Stimulated activated CD4-positive, alpha-beta T cell treated with anti-CD3 and anti-CD28 coated beads, TNF-alpha, amount 100 ng/mL, for 4 hours (primary cell): ENCODE data around the gene MMS19.
"Not testable (repeated sequence)": the region's sequence is repeated elsewhere in the genome, so short reads cannot be mapped to it uniquely, and the experiment has no call there.

Experiments used
- DNase-seq, 3 experiments: peaks; one replicate each; pipeline ENCODE4 v3.0.0-alpha.2; 2020; ENCODE audit warnings: low read depth in 3 of 3

MMS19 gene

GRCh38 chr10:97498076-97498840 lies at the start of gene MMS19:
Gene MMS19, minus strand, starts transcription at chr10:97498422. Its CDS starts 38 bp downstream, at chr10:97498384.
- DNase-seq, result peak; percentile 99 to 100 (median 100)

DNA sequence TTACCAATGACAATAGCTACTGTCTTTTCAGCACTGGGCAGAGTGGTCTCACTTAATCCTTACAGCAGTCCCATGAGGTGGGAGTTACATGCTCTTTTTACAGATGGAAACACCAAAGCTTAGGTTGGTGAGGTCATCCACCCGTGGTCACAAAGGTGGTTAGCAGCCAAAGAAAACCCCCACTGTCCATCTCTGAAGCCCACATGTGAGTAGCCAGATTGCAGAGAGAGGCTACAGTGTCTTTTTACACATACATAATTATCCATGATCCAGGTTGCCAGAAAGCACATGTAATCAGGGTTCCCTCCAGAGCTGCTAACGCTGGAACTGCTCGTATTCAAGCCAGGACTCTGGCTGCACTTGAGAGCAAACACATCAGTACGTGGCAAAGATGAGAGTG lies 49.7 kb upstream of the MMS19 start:
- DNase-seq, result no peak

GRCh38 chr10:97547271-97547600 lies 49.0 kb upstream of the MMS19 start:
- no peak for DNase-seq

- no peak for DNase-seq
Measured at GRCh38 chr10:97546456-97547270, 48.4 kb upstream of the MMS19 start.

GRCh38 chr10:97543025-97543546 lies 44.9 kb upstream of the MMS19 start:
- peak; percentile 35 to 39 (median 39) for DNase-seq

GRCh38 chr10:97542169-97543024 lies 44.2 kb upstream of the MMS19 start:
- DNase-seq, result peak; percentile 21 to 38 (median 25)

GRCh38 chr10:97540669-97541500 lies 42.7 kb upstream of the MMS19 start:
- DNase-seq, result no peak

DNA sequence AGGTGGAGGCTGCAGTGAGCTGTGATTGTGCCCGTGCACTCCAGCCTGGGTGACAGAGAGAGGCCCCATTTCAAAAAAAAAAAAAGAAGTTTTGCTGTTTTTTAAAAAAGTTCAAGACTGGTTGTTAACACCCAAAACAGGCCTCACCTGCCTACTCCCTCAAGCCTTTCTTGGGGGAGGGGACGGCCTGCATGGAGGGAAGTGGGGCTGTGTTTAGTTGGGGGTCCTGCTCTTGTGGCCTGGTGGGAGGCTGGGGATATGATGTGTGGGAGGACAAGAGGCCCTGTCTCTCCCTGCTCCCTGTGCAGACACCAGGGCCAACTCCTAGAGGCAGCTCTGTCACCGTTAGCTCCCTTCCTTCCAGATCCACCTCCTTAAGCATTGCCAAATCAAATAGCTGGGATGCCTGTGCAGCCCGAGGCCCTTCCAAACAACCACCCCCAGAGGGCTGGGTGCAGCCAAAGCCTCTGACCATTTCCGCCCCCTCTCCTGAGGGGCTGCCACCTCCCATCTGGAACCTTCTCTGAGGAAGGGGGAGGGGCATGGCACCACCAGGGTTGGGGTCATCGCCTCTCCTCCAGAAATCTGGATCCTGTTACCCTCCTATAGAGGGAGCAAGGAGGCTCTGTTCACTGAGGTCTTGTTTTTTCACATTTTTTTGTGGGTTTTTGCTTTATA lies 41.4 kb upstream of the MMS19 start:
- no peak for DNase-seq

GRCh38 chr10:97538839-97539238 lies 40.6 kb upstream of the MMS19 start:
- no peak for DNase-seq

- DNase-seq, result no peak
Measured at GRCh38 chr10:97538411-97538810, 40.2 kb upstream of the MMS19 start.

- DNase-seq, result no peak
Measured at GRCh38 chr10:97537186-97537869, 39.1 kb upstream of the MMS19 start.

GRCh38 chr10:97534746-97535367 lies 36.6 kb upstream of the MMS19 start:
- peak in 1 of 3 experiments; percentile 18 for DNase-seq

DNA sequence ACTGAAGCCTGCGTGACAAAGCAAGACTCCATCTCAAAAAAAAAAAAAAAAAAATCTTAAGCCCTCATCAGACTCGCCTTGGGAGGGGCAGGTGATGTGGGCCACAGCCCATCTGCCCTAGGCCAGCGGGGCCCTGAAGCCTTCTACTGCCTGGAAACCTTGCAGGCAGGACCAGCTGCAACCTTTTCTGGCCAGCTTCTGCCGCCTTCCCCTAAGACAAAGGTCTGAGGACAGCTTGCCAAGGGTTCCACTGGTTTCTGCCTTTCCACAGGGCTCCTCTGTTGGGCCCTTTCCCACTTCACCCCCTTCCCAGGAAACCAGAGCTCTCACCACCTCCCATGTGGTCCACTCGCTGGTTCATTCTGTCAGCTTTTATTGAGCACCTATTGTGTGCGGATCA lies 35.7 kb upstream of the MMS19 start:
- no peak for DNase-seq

DNA sequence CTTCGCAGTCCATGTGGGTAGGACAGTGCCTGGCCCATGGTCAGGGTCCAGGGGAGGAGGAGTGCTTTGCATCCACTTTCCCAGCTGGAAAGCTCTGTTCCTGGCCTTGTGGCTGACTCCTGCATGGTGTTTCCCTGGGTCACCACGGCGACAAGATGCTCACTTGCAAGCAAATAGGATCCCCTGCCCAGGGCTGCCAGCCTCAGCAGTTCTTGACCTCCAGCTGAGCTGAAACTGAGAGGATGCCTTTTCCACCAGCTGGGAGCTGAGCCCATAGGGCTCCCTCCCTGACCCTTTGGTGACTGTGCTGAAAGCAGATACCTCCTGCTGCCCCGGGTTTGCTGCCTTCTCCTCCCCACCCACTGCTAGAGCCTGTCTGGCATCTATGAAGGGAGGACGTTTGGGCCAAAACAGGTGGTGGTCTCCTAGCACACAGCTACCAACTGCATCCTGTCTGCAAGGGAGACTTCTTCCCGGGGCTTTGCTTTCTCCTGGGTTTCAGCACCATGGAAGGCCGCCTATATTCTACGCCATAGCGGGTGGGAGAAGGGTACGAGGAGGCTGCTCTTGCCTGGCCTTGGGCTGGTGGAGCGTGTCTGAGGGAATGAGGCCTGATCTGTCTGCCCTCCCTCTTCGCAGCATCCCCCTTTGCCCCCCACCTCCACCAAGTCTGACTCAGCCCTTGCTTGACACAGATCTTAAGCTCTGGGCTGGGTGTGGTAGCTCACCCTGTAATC lies 34.9 kb upstream of the MMS19 start:
- DNase-seq, result no peak

DNA sequence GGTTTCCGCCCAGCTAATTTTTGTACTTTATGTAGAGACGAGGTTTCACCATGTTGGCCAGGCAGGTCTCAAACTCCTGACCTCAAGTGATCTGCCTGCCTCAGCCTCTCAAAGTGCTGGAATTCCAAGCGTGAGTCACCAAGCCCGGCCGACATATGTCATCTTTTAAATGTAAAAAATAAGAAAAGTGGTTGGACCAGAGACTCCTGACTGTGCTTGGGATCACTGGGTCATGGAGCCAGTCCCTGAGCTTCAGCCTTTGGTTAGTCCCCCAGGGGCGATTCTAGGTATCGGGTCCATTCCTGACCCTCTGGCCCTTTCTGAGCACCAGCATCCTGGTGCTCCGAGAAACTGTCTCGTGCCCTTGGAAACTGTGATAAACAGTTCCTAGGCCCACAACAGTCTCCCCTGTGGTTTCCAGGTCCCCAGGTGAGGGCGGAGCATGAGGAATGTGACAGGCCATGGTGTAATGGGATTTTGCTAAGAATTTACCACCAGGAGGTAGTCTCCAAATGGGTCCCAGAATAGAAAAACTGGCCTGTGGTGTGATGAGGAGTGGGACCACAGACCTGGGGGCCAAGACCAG lies 33.3 kb upstream of the MMS19 start:
- DNase-seq, result no peak

GRCh38 chr10:97529685-97530465 lies 31.7 kb upstream of the MMS19 start:
- no peak for DNase-seq

- not testable (repeated sequence) for DNase-seq
Measured at GRCh38 chr10:97528876-97529275, 30.7 kb upstream of the MMS19 start.
